ENCODE measurements around the gene ARHGEF19. TPM values are rescaled to one million over a fixed set of nuclear protein-coding genes. Genes with fewer than 3 reads are reported as not detected.
A peak's percentile ranks its signal among the peaks of the same experiment; 100 is the strongest.
"Not testable (repeated sequence)": the region's sequence is repeated elsewhere in the genome, so short reads cannot be mapped to it uniquely, and the experiment has no call there.

ARHGEF19 gene
- 1 to 10 TPM; 2.1 to 4.7 TPM for total RNA-seq
- long read RNA-seq, partial matches to known transcripts = 7 of 10 reads
- long read RNA-seq, other reads (novel, unspliced or antisense) = 3 of 10 reads

- ATAC-seq = no peak
- intact Hi-C loops (cut with DNase I) = loop anchor here in 1 of 2 donors (10.0 kb wide), 1 partner anchor 152 kb away; the partner anchor contains the start of gene SZRD1
- no peak for DNase-seq
Measured at GRCh38 chr1:16212251-16212961, at the start of gene ARHGEF19. Gene ARHGEF19 (minus strand): TSS chr1:16212652. CDS start chr1:16209054, 3,598 bp downstream.

- intact Hi-C loops (cut with DNase I) = no loop called here
- ATAC-seq (no peak), DNase-seq (no peak)
Measured at GRCh38 chr1:16262067-16262466, 49.6 kb upstream of the ARHGEF19 start.

- DNase-seq (no peak), ATAC-seq (no peak)
- intact Hi-C loops (cut with DNase I) = no loop called here
Measured at GRCh38 chr1:16260814-16261213, 48.4 kb upstream of the ARHGEF19 start.

- intact Hi-C loops (cut with DNase I) = no loop called here
- no peak for ATAC-seq
- DNase-seq = no peak
Measured at GRCh38 chr1:16258591-16259135, 46.2 kb upstream of the ARHGEF19 start.

DNA sequence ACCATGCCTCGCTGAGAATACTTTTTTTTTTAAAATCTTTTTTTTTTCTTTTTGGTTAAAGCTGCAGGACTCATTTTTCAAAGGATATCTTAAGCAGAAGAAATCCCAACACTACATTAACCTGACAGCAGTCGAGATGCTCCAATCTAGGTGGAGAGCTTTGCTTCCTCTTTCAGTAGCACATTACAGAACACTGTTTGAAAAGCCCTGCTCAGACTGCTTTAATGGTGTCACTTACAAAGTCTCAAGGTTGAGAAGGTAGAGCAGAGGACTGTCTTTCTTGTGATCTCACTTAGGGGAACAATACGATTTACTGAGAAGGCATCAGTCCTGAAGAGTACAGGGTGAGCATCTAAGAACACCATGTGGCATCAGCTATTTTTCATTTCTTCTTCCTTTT lies 45.5 kb upstream of the ARHGEF19 start:
- intact Hi-C loops (cut with DNase I) = no loop called here
- no peak for ATAC-seq
- no peak for DNase-seq

DNA sequence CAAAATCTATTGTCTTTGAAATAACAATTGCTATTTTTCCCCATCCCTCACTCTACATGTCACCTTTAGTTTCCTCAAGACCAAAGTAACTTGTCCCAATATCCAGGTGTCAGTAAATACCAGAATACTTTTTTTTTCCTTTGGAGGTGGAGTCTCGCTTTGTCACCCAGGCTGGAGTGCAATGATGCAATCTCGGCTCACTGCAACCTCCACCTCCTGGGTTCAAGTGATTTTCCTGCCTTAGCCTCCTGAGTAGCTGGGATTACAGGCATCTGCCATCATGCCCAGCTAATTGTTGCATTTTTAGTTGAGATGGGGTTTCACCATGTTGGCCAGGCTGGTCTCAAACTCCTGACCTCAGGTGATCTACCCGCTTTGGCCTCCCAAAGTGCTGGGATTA lies 45.1 kb upstream of the ARHGEF19 start:
- intact Hi-C loops (cut with DNase I); DNase-seq: not testable (repeated sequence)

GRCh38 chr1:16256478-16256877 lies 44.0 kb upstream of the ARHGEF19 start:
- no peak for ATAC-seq
- DNase-seq = no peak
- intact Hi-C loops (cut with DNase I) = no loop called here

More for the DNA sequence above, 45.1 kb upstream of the ARHGEF19 start:
- not testable (repeated sequence) for ATAC-seq

GRCh38 chr1:16254263-16254928 lies 41.9 kb upstream of the ARHGEF19 start:
- intact Hi-C loops (cut with DNase I) = no loop called here
- DNase-seq (no peak), ATAC-seq (peak; percentile 81 to 90)

DNA sequence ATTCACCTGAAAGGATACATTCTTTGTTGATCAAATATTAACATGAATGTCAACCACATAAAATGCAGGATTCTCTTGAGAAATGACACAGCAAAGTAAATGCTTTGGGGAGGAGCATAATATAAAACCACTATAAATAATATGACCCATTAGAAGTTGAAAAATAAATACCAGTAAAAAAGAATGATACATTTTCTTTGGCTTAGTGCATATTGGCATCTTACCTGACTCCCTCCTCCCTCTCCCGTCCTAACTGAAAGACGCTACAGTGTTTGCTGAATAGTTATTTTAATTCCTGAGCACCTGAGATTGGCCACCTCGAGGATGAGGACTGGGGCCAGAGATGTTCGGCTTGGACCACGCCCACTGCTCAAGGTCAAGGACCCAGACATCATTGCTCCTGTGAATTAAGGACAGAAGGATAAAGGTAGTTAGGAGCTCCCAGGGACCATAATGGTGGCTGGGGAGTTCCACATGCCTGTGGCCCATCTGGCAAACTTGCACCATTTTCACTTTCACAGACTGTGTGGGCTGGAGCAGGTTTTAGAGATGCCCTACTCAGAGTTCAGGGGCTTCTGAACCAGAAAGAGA lies 41.0 kb upstream of the ARHGEF19 start:
- intact Hi-C loops (cut with DNase I) = no loop called here

GRCh38 chr1:16252912-16253311 lies 40.5 kb upstream of the ARHGEF19 start:
- ATAC-seq (no peak), DNase-seq (no peak)
- intact Hi-C loops (cut with DNase I) = no loop called here

More for the DNA sequence above, 41.0 kb upstream of the ARHGEF19 start:
- DNase-seq (no peak), ATAC-seq (no peak)

DNA sequence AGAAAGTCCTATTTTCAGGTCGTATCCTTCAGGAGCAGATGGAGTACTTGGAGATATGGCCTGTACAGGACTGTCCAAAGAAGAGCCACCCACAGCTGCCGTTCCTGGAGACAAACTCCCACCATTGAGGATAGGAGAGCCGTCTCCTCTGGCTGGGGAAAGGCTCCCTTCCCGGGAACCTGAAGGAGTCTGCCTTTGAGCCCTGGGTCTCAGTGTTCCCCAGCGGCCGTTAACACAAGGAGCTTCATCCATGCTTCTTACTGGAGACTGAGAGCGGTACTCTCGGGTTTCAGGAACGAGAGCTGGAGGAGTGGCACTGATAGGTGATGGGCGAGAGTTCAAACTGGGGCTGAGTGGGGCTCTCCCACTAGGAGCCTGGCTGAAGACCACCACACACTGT lies 38.9 kb upstream of the ARHGEF19 start:
- DNase-seq (no peak), ATAC-seq (no peak)
- intact Hi-C loops (cut with DNase I) = no loop called here

DNA sequence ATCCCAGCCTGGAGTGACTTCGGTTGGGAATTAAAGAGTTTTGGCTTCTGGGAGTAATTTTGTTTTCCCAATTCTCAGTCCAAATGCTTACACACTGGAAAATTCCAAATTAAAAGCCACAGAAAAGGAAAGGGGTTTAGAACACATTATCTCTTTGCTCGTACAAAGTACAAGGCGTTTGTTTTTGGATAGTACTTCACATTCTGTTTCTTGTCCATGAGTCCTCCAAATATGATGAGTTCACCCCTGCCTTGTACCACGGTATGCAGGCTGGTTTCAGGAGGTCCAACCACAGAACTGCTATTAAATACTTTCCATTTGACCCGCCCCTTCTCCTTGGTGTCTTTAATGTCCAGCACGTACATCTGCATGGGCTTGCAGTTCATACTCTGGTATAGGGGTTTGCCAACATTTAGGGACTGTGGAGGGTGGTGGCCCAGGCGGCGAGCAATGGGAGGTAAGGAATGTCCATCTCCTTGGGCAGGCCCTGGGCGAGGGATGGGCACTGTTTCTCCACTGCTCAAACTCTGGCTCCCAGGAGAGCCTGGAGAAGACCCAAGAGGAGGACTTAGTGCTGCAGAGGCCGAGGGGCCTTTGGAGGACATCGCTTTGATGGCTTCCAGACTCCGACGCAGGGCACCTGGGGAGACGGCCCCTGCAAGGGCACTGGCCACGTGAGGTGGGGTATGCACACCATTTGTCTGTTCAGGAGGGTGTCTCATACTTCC lies 38.2 kb upstream of the ARHGEF19 start:
- DNase-seq = no peak
- intact Hi-C loops (cut with DNase I) = no loop called here
- no peak for ATAC-seq

- ATAC-seq (peak; percentile 6 to 48), DNase-seq (peak; percentile 48)
- intact Hi-C loops (cut with DNase I) = loop anchor here in 1 of 2 donors (10.0 kb wide), 1 partner anchor 105 kb away; the partner anchor contains the start of gene FBXO42
Measured at GRCh38 chr1:16249596-16250241, 37.3 kb upstream of the ARHGEF19 start.

DNA sequence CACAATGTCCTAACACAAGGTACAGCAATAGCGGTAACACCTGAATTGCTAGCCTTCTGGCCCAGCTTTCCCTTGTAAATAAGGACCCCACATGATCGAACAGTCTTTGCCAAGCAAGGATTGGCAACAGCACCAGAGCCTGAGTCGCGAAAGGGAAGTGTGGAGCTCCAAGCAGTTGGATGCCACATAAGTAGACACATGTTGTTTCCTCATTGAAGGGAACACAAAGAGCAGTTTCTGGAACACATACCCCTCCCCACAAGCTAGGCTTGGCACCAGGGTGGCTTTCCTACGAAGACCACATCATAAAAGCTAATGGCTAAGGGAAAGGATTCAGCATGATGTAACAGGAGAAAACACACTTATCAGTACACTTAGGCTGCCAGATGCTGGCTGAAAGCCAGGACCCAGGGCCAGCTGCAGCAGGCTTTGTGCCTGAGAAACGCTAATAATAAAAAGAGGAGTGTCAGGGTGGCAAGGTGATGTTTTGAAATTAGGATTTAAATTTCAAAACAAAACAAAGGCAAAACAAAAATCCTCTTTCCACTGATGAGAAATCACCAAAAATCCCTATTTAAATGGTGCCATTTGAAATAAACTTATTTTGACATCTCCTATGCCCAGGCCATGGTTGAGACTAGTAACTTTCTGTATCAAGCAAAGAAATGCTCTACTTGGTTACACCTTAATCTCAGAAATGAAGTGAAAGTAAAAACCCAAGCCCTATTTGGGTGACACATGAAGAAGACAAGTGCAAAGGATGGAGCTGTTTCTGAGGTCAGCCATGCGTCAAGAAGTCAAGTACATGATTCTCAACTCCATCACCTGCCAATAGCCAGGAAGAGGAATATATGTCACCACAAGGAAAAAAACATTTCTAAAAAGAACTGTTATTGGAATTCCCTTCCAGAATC lies 36.4 kb upstream of the ARHGEF19 start:
- intact Hi-C loops (cut with DNase I) = loop anchor here in 1 of 2 donors (10.0 kb wide), 1 partner anchor 106 kb away; the partner anchor contains the start of gene FBXO42
- ATAC-seq = peak; percentile 73 to 79

GRCh38 chr1:16248007-16248436 lies 35.6 kb upstream of the ARHGEF19 start:
- DNase-seq = no peak
- no peak for ATAC-seq
- intact Hi-C loops (cut with DNase I) = loop anchor here in 1 of 2 donors (10.0 kb wide), 1 partner anchor 107 kb away; the partner anchor contains the start of gene FBXO42

More for the DNA sequence above, 36.4 kb upstream of the ARHGEF19 start:
- peak; percentile 90 for DNase-seq

DNA sequence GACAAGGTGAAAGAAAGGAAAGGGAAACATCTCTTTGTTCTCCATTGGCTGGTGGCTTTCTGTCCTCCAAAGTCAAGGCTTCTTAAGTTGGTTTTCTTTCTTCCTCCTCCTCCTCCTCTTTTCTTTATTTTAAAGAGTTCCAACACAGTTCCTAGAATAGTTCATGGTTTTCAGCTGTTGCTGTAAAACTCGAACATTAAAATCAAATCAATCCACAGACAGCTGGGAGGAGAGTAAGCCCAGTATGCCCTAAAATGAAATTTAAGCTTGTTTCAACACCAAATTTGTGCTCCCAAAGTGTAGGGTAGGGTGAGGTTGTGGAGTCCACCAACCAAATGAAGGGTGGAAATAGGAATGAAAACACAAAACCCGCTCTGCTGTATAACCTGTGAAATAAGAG lies 35.0 kb upstream of the ARHGEF19 start:
- intact Hi-C loops (cut with DNase I) = loop anchor here in 1 of 2 donors (10.0 kb wide), 1 partner anchor 107 kb away; the partner anchor contains the start of gene FBXO42
- ATAC-seq (no peak), DNase-seq (no peak)

DNA sequence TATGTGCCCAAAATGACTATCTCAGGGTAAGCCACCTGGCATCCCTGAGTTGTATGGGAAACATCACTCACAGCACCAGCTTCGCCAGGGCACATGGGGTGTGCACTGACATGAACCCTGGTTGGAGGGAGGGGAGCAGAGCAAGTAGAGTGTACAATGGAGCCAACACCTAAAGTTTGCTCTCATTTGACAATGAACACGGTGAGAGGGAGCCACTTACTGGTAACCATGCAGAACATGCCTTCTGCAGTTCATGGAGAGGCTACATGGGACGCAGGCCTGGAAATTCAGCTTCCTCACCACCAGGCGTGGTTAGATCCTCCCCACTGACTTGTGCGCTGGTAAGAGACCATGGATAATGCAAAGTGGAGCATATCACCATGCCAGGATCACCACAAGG lies 34.5 kb upstream of the ARHGEF19 start:
- ATAC-seq (peak in 1 of 2 donors; percentile 20), DNase-seq (no peak)
- intact Hi-C loops (cut with DNase I) = loop anchor here in 1 of 2 donors (10.0 kb wide), 1 partner anchor 108 kb away; the partner anchor contains the start of gene FBXO42

Data from left cardiac atrium (tissue), 4 donors.